HepG2 (cell line): Measurements from ENCODE around the gene AUH. TPM values are rescaled to one million over a fixed set of nuclear protein-coding genes. Genes with fewer than 3 reads are reported as not detected.

ENCODE experiments used
- ATAC-seq: fragments of 200-7000 bp; cut with Tn5 transposase; 3 replicates; pipeline ENCODE4 v1.9.1; 2020; ENCODE audit warnings: mild to moderate bottlenecking, moderate library complexity
- BruUV-seq: library from RNA; stranded (reverse); fragments of 400-500 nt; replicated peaks from 2 replicates; lab custom pipeline; 2021; lab: Mats Ljungman, UMichigan
- CTCF ChIA-PET: fragments of 300-600 bp; formaldehyde crosslinking; extraction: SDS; loops from one replicate; lab custom pipeline; 2021; ENCODE audit warnings: low total read pairs, inconsistent platforms, low intra/inter-chr PET ratio; lab: Yijun Ruan, JAX
- POLR2A ChIA-PET: fragments of 350-600 bp; sonication (Branson Sonifier 250); formaldehyde crosslinking; loops from one replicate; lab custom pipeline; 2020; ENCODE audit warnings: antibody characterized with exemption, inconsistent platforms; lab: Yijun Ruan, JAX
- DNase-seq: peaks from one replicate; pipeline ENCODE4 v3.0.0-alpha.2; 2015; ENCODE audit warnings: low spot score
- FAIRE-seq: peaks from 3 replicates; lab custom pipeline; 2011; peaks lifted over from hg19 to GRCh38; lab: Jason Lieb, UNC
- H2AFZ ChIP-seq: one replicate; pipeline ENCODE4 v1.6.1; 2011; ENCODE audit warnings: low read length, inconsistent platforms
- H3K27ac ChIP-seq: fragments of 300-600 bp; 3 replicates; pipeline ENCODE4 v1.8.0; 2011; ENCODE audit warnings: mixed run types, mild to moderate bottlenecking, mixed read lengths, low read length, inconsistent platforms; ENCODE audit not compliant: insufficient read depth; ENCODE audit errors: extremely low read length
- H3K27me3 ChIP-seq, 2 experiments: fragments of 200-600 bp in 1 of 2; 2 replicates in 1 of 2; 3 replicates in 1 of 2; pipeline versions ENCODE4 v1.6.0 to v1.8.0; 2011; ENCODE audit warnings: low read length in 2 of 2, mild to moderate bottlenecking in 2 of 2, moderate library complexity in 2 of 2, inconsistent platforms in 1 of 2; ENCODE audit not compliant: insufficient read depth in 2 of 2, control insufficient read depth in 1 of 2
- H3K36me3 ChIP-seq, 2 experiments: fragments of 200-600 bp in 1 of 2; replicated peaks in 1 of 2; 2 replicates in 1 of 2; 3 replicates in 1 of 2; pipeline versions ENCODE4 v1.5.1 to v1.8.0; 2011; ENCODE audit warnings: low read length in 2 of 2, inconsistent platforms in 1 of 2; ENCODE audit not compliant: insufficient read depth in 2 of 2, control insufficient read depth in 1 of 2
- H3K4me1 ChIP-seq: 2 replicates; pipeline ENCODE4 v1.5.1; 2012; ENCODE audit warnings: low read length, inconsistent platforms; ENCODE audit not compliant: insufficient read depth
- H3K4me2 ChIP-seq: 2 replicates; pipeline ENCODE4 v1.6.0; 2011; ENCODE audit warnings: low read depth, low read length, inconsistent platforms
- H3K4me3 ChIP-seq, 3 experiments: fragments of 200-600 bp in 1 of 3; sonication (generic), shearing (Covaris generic) in 1 of 3; replicated peaks in 1 of 3; 2 replicates each; pipeline ENCODE4 v1.5.1; 2011 to 2016; ENCODE audit warnings: low read length in 3 of 3, inconsistent platforms in 2 of 3, low read depth in 2 of 3, mild to moderate bottlenecking in 2 of 3, control low read depth in 1 of 3, mixed read lengths in 1 of 3; ENCODE audit not compliant: insufficient read depth in 1 of 3
- H3K79me2 ChIP-seq: one replicate; pipeline ENCODE4 v1.6.1; 2011; ENCODE audit warnings: low read length, inconsistent platforms; ENCODE audit not compliant: insufficient read depth
- H3K9ac ChIP-seq: 2 replicates; pipeline ENCODE4 v1.6.0; 2011; ENCODE audit warnings: mild to moderate bottlenecking, low read depth, low read length, inconsistent platforms; ENCODE audit not compliant: insufficient read depth
- H3K9me3 ChIP-seq: 2 replicates; pipeline ENCODE4 v1.5.1; 2012; ENCODE audit warnings: mild to moderate bottlenecking, low read length
- H4K20me1 ChIP-seq: 2 replicates; pipeline ENCODE4 v1.6.0; 2011; ENCODE audit warnings: inconsistent platforms, mild to moderate bottlenecking, low read length, moderate library complexity; ENCODE audit not compliant: insufficient read depth
- ARID2 ChIP-seq: sonication (generic); formaldehyde crosslinking; IDR thresholded peaks from 2 replicates; pipeline ENCODE4 v1.8.1; 2022; ENCODE audit warnings: mild to moderate bottlenecking, missing genetic modification reagents, borderline replicate concordance
- BCL6 ChIP-seq: IDR thresholded peaks from 2 replicates; pipeline ENCODE4 v1.6.1; 2016; ENCODE audit warnings: missing genetic modification reagents, missing compliant biosample characterization
- FOSL1 ChIP-seq: sonication (generic); formaldehyde crosslinking; IDR thresholded peaks from 2 replicates; pipeline ENCODE4 v1.9.0; 2021; ENCODE audit warnings: missing genetic modification reagents, borderline replicate concordance
- FOXC1 ChIP-seq: sonication (generic); formaldehyde crosslinking; IDR thresholded peaks from 2 replicates; pipeline ENCODE4 v1.8.0; 2022; ENCODE audit warnings: mild to moderate bottlenecking, missing genetic modification reagents, borderline replicate concordance
- HNRNPUL1 ChIP-seq: fragments of 200-400 bp; formaldehyde crosslinking; IDR thresholded peaks from 2 replicates; pipeline ENCODE4 v1.6.1; 2017; ENCODE audit warnings: low read depth, mild to moderate bottlenecking, low read length, moderate library complexity
- KLF16 ChIP-seq, 2 experiments: sonication (generic) in 1 of 2; formaldehyde crosslinking in 1 of 2; IDR thresholded peaks; 2 replicates each; pipeline versions ENCODE4 v1.6.1 to v1.8.0; 2016 to 2023; ENCODE audit warnings: missing genetic modification reagents in 2 of 2, missing compliant biosample characterization in 1 of 2
- MTA1 ChIP-seq: sonication (generic); formaldehyde crosslinking; IDR thresholded peaks from 2 replicates; pipeline ENCODE4 v1.4.0; 2020; ENCODE audit warnings: missing genetic modification reagents, mild to moderate bottlenecking, borderline replicate concordance
- NFIB ChIP-seq: sonication (generic); formaldehyde crosslinking; IDR thresholded peaks from 2 replicates; pipeline ENCODE4 v1.9.0; 2021; ENCODE audit warnings: missing genetic modification reagents, mild to moderate bottlenecking, borderline replicate concordance
- PCBP2 ChIP-seq: fragments of 200-400 bp; formaldehyde crosslinking; optimal IDR thresholded peaks from 2 replicates; pipeline ENCODE3; 2018; ENCODE audit warnings: low read length, low read depth; ENCODE audit not compliant: poor library complexity, severe bottlenecking
- SCMH1 ChIP-seq: sonication (generic); formaldehyde crosslinking; IDR thresholded peaks from 2 replicates; pipeline ENCODE4 v1.9.0; 2021; ENCODE audit warnings: missing genetic modification reagents, mild to moderate bottlenecking, borderline replicate concordance
- SPEN ChIP-seq: sonication (generic); formaldehyde crosslinking; IDR thresholded peaks from 2 replicates; pipeline ENCODE4 v1.5.1; 2020; ENCODE audit warnings: low read depth, mild to moderate bottlenecking, missing genetic modification reagents
- TCF7 ChIP-seq: sonication (generic); IDR thresholded peaks from 2 replicates; pipeline ENCODE4 v1.6.1; 2016; ENCODE audit warnings: antibody characterized with exemption, low read depth
- XRCC5 ChIP-seq: fragments of 200-400 bp; formaldehyde crosslinking; optimal IDR thresholded peaks from 2 replicates; pipeline ENCODE3; 2017; ENCODE audit warnings: mild to moderate bottlenecking, low read length
- ZNF484 ChIP-seq: sonication (generic); formaldehyde crosslinking; IDR thresholded peaks from 2 replicates; pipeline ENCODE4 v1.5.1; 2020; ENCODE audit warnings: mild to moderate bottlenecking, low read depth, missing genetic modification reagents, borderline replicate concordance
- ZNF510 ChIP-seq: sonication (generic); formaldehyde crosslinking; IDR thresholded peaks from 2 replicates; pipeline ENCODE4 v1.4.0; 2020; ENCODE audit warnings: low read depth, mild to moderate bottlenecking, missing genetic modification reagents
- ZNF83 ChIP-seq: sonication (generic); formaldehyde crosslinking; IDR thresholded peaks from 2 replicates; pipeline ENCODE4 v1.4.0; 2020; ENCODE audit warnings: missing genetic modification reagents, mild to moderate bottlenecking, borderline replicate concordance
- WGBS: methylation state at CpG from one replicate; pipeline ENCODE4 v1.1.6; 2017; ENCODE audit warnings: low lambda C conversion rate; 5-methylcytosine and 5-hydroxymethylcytosine counted together
- in situ Hi-C: cut with HindIII; loops from 2 replicates; pipeline ENCODE4 v1.10.0; 2017; ENCODE audit warnings: low pct_unique_long_range_greater_than_20kb; ENCODE audit not compliant: extremely low pct_ligation_motif_present
- intact Hi-C: fragments of 100-400 bp; cut with micrococcal nuclease; formaldehyde crosslinking; loops from one replicate; pipeline ENCODE4 v1.10.0; 2022; ENCODE audit not compliant: unreplicated experiment
- polyA plus RNA-seq, 8 experiments: library from polyadenylated mRNA; depleted of rRNA in 3 of 8; stranded (reverse) in 7 of 8; unstranded in 1 of 8; fragments of >200 nt; fragmentation: Illumina TruSeq in 4 of 8; extraction: Trizol in 4 of 8; gene quantifications; 2 replicates each; pipeline versions ENCODE4 v1.2.1 to v1.2.3, GENCODE V29; 2011 to 2016; ENCODE audit warnings: low read depth in 4 of 8, missing spikeins in 1 of 8, mixed read lengths in 1 of 8; ENCODE audit not compliant: insufficient read depth in 1 of 8
- total RNA-seq, 5 experiments: library from RNA; depleted of rRNA; stranded (reverse); fragments of >200 nt; fragmentation: Illumina TruSeq; extraction: Trizol; gene quantifications; 2 replicates each; pipeline ENCODE4 v1.2.3, GENCODE V29; 2016; ENCODE audit warnings: low read depth in 1 of 5

Gene AUH
- total and polyA plus RNA-seq, 2 of the 13 experiments (the other 11 are each of a cell fraction or from before 2014, with no cell fraction given): 25.8 to 31.9 TPM

DNA sequence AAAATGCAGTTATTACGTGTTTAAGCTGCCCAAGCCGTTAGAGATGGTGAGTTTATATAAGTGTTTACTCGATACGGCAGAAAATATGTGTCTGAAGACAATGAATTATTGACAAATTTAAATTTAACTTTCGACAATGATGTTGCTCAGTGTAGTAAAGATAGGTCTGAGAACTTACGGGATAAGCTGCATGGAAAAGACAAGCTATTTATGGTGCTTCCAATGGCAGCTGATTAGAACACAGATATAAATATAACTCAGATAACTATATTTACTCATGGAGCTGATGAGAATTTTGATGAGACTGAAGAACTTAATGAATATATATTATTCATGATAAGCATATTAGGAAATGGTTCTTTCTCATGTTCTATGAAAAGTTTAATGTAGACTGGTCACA, 139.3 kb downstream of the AUH start:
- Histone ChIP-seq H3K4me3 (no peak overlapping the region), H2AFZ (no peak overlapping the region), H3K27ac (no peak overlapping the region), H3K27me3 (no peaks in the 10 kb centered on the region), H3K9me3 (no peaks in the 10 kb centered on the region), H3K4me1 (no peaks in the 10 kb centered on the region), H3K4me2 (no peak overlapping the region), H3K79me2 (no peaks in the 10 kb centered on the region), H3K9ac (no peak overlapping the region), H3K36me3 (peaks cover 11 to 43% of the 10 kb centered on the region in 2 experiments), H4K20me1 (no peaks in the 10 kb centered on the region)
- in situ Hi-C loops (no loop called here), intact Hi-C loops (no loop called here)
- no TSS peak for BruUV-seq
- no peak for ATAC-seq
- 97% methylated on average over 6 of the region's 6 CpGs for WGBS
- no peak for DNase-seq
- CTCF ChIA-PET: no interaction called here
- no peak for TF ChIP-seq FOSL1 (CRISPR knock-in tag)
- TF ChIP-seq ZNF484 (CRISPR knock-in tag): no peak
- TF ChIP-seq KLF16 (CRISPR knock-in tag; IDR thresholded peaks at IDR 0.05): no peak
- no peak for TF ChIP-seq ARID2 (CRISPR knock-in tag)
- no peak for TF ChIP-seq SCMH1 (CRISPR knock-in tag)
- TF ChIP-seq NFIB (CRISPR knock-in tag): no peak
- TF ChIP-seq MTA1 (CRISPR knock-in tag): no peak
- no peak for TF ChIP-seq XRCC5
- no peak for TF ChIP-seq ZNF83
- TF ChIP-seq BCL6: no peak
- no peak for TF ChIP-seq HNRNPUL1
- TF ChIP-seq FOXC1 (CRISPR knock-in tag): no peak
- TF ChIP-seq TCF7: no peak
- no peak for TF ChIP-seq PCBP2
- no peak for TF ChIP-seq ZNF510 (CRISPR knock-in tag)
- no peak for TF ChIP-seq SPEN (CRISPR knock-in tag)
- no peak for FAIRE-seq
- POLR2A ChIA-PET: no interaction called here
